Heart right ventricle (tissue), 16 donors: Measurements from ENCODE around the gene ARHGDIG. TPM values are rescaled to one million over a fixed set of nuclear protein-coding genes. Genes with fewer than 3 reads are reported as not detected.

ENCODE experiments used
- ATAC-seq, 8 donors: fragments of 200-7000 bp; cut with Tn5 transposase; one replicate each; pipeline ENCODE4 v1.9.1; 2020; ENCODE audit warnings: mild to moderate bottlenecking in 8 of 8, moderate library complexity in 8 of 8, moderate number of reproducible peaks in 1 of 8
- DNase-seq, 2 donors: peaks; one replicate each; pipeline ENCODE4 v3.0.0-alpha.2; 2020
- H3K27ac ChIP-seq, 10 donors: fragments of 200-600 bp; sonication (generic) in 2 of 10; one replicate each; pipeline versions ENCODE4 v1.5.0 to v1.8.0; 2020 to 2022; ENCODE audit warnings: mild to moderate bottlenecking in 3 of 10
- H3K27me3 ChIP-seq, 7 donors: fragments of 200-600 bp; one replicate each; pipeline ENCODE4 v1.8.0; 2021 to 2022; ENCODE audit warnings: mild to moderate bottlenecking in 2 of 7
- H3K36me3 ChIP-seq, 9 donors: fragments of 200-600 bp; sonication (generic) in 1 of 9; one replicate each; pipeline versions ENCODE4 v1.5.0 to v1.8.0; 2020 to 2022; ENCODE audit warnings: mild to moderate bottlenecking in 2 of 9
- H3K4me1 ChIP-seq, 9 donors: fragments of 200-600 bp; sonication (generic) in 1 of 9; one replicate each; pipeline versions ENCODE4 v1.5.0 to v1.8.0; 2020 to 2022; ENCODE audit warnings: mild to moderate bottlenecking in 4 of 9
- H3K4me3 ChIP-seq, 10 donors: fragments of 200-600 bp; sonication (generic) in 2 of 10; one replicate each; pipeline versions ENCODE4 v1.5.0 to v1.8.0; 2020 to 2022; ENCODE audit warnings: mild to moderate bottlenecking in 7 of 10, moderate library complexity in 2 of 10
- H3K9me3 ChIP-seq, 11 donors: fragments of 200-600 bp in 10 of 11; sonication (generic) in 2 of 11; one replicate each; pipeline versions ENCODE4 v1.5.0 to v1.8.0; 2013 to 2022; ENCODE audit warnings: mild to moderate bottlenecking in 2 of 11, control low read depth in 1 of 11, moderate library complexity in 1 of 11
- WGBS, 2 donors: extraction: QIAGEN DNeasy Blood & Tissue Kit; methylation state at CpG; one replicate each; pipeline ENCODE4 v1.1.7; 2013; ENCODE audit warnings: inconsistent platforms in 1 of 2; 5-methylcytosine and 5-hydroxymethylcytosine counted together
- intact Hi-C, 10 donors: fragments of 100-400 bp; cut with DNase I; formaldehyde crosslinking; loops; one replicate each; pipeline versions ENCODE4 v1.11.1 to v1.14.2; 2022
- polyA plus RNA-seq, 2 donors: library from polyadenylated mRNA; stranded (reverse); fragments of 200-250 nt; gene quantifications; one replicate each; pipeline ENCODE4 v1.2.3, GENCODE V29; 2013
- total RNA-seq, 10 donors: library from RNA; stranded (reverse); fragmentation: NEBNext Ultra II Directional in 3 of 10; extraction: Animal tissue kit (Norgen Biotek cat#: 25700) in 3 of 10; gene quantifications; one replicate each; pipeline versions ENCODE4 v1.2.1 to v1.2.4, GENCODE V29; 2021 to 2023
- TF ChIP-seq, protein P1 (sequence below), 9 donors: fragments of 200-600 bp; sonication (generic) in 2 of 9; IDR thresholded peaks; one replicate each; pipeline versions ENCODE4 v1.5.0 to v1.8.0; 2021 to 2022; ENCODE audit warnings: antibody characterized with exemption in 9 of 9, mild to moderate bottlenecking in 5 of 9, moderate library complexity in 1 of 9
- donor health status: Arrhythmogenic right ventricular cardiomyopathy.
- donor health status: ischemic (EF 13 %, LVEDD 7.1; RV severe dilation, severe dysfunction).
- donor health status: healthy with polysubstance abuse.
- donor health status: DM: no; HTN: yes; CAD: no.
- donor health status: DM: no; HTN: no; CAD: no.
- donor health status: ischemic (EF 25% LVEDD 6.9; RV normal size, moderate dysfunction).
- donor health status: ischemic (EF 25% LVEDD 5.7; RV mildly dilated, moderate dysfunction).
- donor health status: healthy.
- donor health status: DM: yes; HTN: yes; CAD: no.
- donor health status: Ischemic cardiomyopathy.
- donor health status: ischemic (EF 35%, LVEDD 5.7; RV mildly dilated, moderate dysfunction).
- donor health status: nonischemic (EF 11% LVEDD 7.7; RV severe dilation, severe dysfunction).
- donor health status: DM: yes; HTN: yes; CAD: no.
- donor health status: PGD.
- donor health status: ischemic (EF 29% LVEDD 5.4; RV normal size, mild dysfunction).
- donor health status: nonischemic (EF 23%, LVEDD 6.1; RV moderate dilation, normal function).

Gene ARHGDIG
- total and polyA plus RNA-seq, 12 donors: 0.17 to 16.9 (median 9.1) TPM

GRCh38 chr16:263182-263774 lies 17.1 kb upstream of the ARHGDIG start:
- WGBS, 2 donors: 93 to 95% methylated on average over 35 of the region's 35 CpGs
- Histone ChIP-seq H3K27ac (no peak overlapping the region), H3K4me3 (no peak overlapping the region), H3K4me1 (no peaks in the 10 kb centered on the region), H3K36me3 (peaks cover 0 to 73% (median 42%) of the 10 kb centered on the region in 9 donors), H3K9me3 (no peaks in the 10 kb centered on the region), H3K27me3 (no peaks in the 10 kb centered on the region)
- DNase-seq (no peak), ATAC-seq (no peak)
- intact Hi-C loops: no loop called here
- TF ChIP-seq, protein P1, sequence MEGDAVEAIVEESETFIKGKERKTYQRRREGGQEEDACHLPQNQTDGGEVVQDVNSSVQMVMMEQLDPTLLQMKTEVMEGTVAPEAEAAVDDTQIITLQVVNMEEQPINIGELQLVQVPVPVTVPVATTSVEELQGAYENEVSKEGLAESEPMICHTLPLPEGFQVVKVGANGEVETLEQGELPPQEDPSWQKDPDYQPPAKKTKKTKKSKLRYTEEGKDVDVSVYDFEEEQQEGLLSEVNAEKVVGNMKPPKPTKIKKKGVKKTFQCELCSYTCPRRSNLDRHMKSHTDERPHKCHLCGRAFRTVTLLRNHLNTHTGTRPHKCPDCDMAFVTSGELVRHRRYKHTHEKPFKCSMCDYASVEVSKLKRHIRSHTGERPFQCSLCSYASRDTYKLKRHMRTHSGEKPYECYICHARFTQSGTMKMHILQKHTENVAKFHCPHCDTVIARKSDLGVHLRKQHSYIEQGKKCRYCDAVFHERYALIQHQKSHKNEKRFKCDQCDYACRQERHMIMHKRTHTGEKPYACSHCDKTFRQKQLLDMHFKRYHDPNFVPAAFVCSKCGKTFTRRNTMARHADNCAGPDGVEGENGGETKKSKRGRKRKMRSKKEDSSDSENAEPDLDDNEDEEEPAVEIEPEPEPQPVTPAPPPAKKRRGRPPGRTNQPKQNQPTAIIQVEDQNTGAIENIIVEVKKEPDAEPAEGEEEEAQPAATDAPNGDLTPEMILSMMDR (IDR thresholded peaks at IDR 0.05): no peak

DNA sequence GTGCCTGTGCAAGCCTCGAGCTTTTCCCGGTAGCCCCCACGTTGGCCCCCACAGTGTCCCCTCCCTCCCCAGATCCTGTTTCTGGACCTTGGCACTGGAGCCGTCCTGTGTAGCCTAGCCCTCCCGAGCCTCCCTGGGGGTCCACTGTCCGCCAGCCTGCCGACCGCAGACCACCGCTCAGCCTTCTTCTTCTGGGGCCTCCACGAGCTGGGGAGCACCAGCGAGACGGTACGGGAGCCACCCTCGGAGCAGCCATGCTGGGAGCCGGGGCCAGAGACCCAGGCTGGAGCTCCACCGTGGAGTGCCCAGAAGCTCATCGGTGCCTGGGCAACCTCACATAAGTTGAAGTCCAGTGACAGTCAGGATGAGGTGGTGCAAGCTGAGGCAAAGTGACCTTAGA lies 16.4 kb upstream of the ARHGDIG start:
- peaks cover 0 to 70% (median 42%) of the 10 kb centered on the region in 9 donors for H3K36me3 ChIP-seq

GRCh38 chr16:264440-264951 lies 15.9 kb upstream of the ARHGDIG start:
- 91 to 92% methylated on average over 23 of the region's 23 CpGs for WGBS, 2 donors
- intact Hi-C loops: no loop called here
- ATAC-seq (no peak), DNase-seq (no peak)
- Histone ChIP-seq H3K27ac (no peak overlapping the region), H3K4me3 (no peak overlapping the region), H3K9me3 (no peaks in the 10 kb centered on the region), H3K4me1 (no peaks in the 10 kb centered on the region), H3K36me3 (peaks cover 0 to 66% (median 37%) of the 10 kb centered on the region in 9 donors), H3K27me3 (no peaks in the 10 kb centered on the region)
- TF ChIP-seq, protein P1 (IDR thresholded peaks at IDR 0.05): no peak

More for the DNA sequence above, 16.4 kb upstream of the ARHGDIG start:
- Histone ChIP-seq H3K9me3 (no peaks in the 10 kb centered on the region), H3K27ac (no peak overlapping the region), H3K4me1 (no peaks in the 10 kb centered on the region), H3K4me3 (no peak overlapping the region), H3K27me3 (no peaks in the 10 kb centered on the region)
- ATAC-seq (no peak), DNase-seq (no peak)
- intact Hi-C loops: no loop called here
- WGBS, 2 donors: 92 to 95% methylated on average over 14 to 17 of the region's 17 CpGs
- TF ChIP-seq, protein P1 (IDR thresholded peaks at IDR 0.05): no peak

DNA sequence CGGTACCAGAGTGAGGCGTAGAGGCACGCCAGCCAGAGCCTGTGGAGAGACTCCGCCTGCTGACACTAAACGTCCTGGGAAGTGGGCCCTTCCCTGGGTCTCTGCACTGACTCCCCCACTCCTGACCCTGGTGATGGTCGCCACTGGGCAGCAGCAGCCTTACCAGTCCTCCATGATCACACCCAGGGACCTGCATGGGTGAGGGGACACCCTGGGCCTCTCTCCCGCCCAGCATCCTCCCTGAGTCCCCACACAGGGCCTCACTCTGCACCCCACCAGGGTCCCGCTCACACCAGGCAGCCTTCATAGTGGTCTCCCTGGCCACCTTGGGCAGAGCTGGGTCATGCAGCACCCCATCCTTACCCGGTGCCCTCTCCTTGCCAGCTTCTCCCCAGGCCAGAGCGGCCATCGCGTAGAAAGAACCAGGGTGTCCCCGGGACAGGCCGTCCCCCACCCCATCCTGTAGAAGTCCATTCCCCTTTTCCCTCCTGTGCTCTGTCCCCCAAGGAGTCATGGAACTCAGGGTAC lies 15.3 kb upstream of the ARHGDIG start:
- intact Hi-C loops: no loop called here
- ATAC-seq (no peak), DNase-seq (no peak)
- Histone ChIP-seq H3K36me3 (peaks cover 0 to 60% (median 32%) of the 10 kb centered on the region in 9 donors), H3K27ac (no peak overlapping the region), H3K4me1 (no peaks in the 10 kb centered on the region), H3K27me3 (no peaks in the 10 kb centered on the region), H3K4me3 (no peak overlapping the region), H3K9me3 (no peaks in the 10 kb centered on the region)
- TF ChIP-seq, protein P1 (IDR thresholded peaks at IDR 0.05): no peak
- WGBS, 2 donors: 89 to 90% methylated on average over 14 of the region's 14 CpGs
